SK-N-SH (cell line): ENCODE results near the gene IZUMO4. TPM values are rescaled to one million over a fixed set of nuclear protein-coding genes. Genes with fewer than 3 reads are reported as not detected.

Source experiments
- CTCF ChIA-PET: fragments of 300-600, 350-600 bp; formaldehyde crosslinking; extraction: SDS; loops from one replicate; lab custom pipeline; 2021; lab: Yijun Ruan, JAX
- POLR2A ChIA-PET: fragments of 350-600 bp; sonication (Branson Sonifier 250); formaldehyde crosslinking; extraction: SDS; loops from one replicate; lab custom pipeline; 2020; ENCODE audit warnings: antibody characterized with exemption, inconsistent platforms; lab: Yijun Ruan, JAX
- DNase-seq: peaks from one replicate; pipeline ENCODE4 v3.0.0; 2012
- H2AFZ ChIP-seq: fragments of 200-600 bp; sonication (generic); 2 replicates; pipeline ENCODE4 v1.8.1; 2016; ENCODE audit warnings: antibody characterized with exemption, mild to moderate bottlenecking, low read depth
- H3F3A ChIP-seq: fragments of 200-600 bp; sonication (generic); replicated peaks from 2 replicates; pipeline ENCODE3; 2016; ENCODE audit warnings: antibody characterized with exemption, mild to moderate bottlenecking; ENCODE audit not compliant: insufficient read depth
- H3K27ac ChIP-seq, 2 experiments: fragments of 200-500 bp in 1 of 2; fragments of 200-600 bp in 1 of 2; sonication (Bioruptor generic) in 1 of 2; sonication (generic), shearing (Covaris generic) in 1 of 2; 2 replicates each; pipeline versions ENCODE4 v1.5.1 to v1.6.1; 2014 to 2016; ENCODE audit warnings: low read depth in 2 of 2, inconsistent platforms in 1 of 2, low read length in 1 of 2, mild to moderate bottlenecking in 1 of 2, mixed read lengths in 1 of 2
- H3K27me3 ChIP-seq: fragments of 200-600 bp; sonication (generic), shearing (Covaris generic); 2 replicates; pipeline ENCODE4 v1.6.1; 2016; ENCODE audit warnings: mixed run types; ENCODE audit not compliant: insufficient read depth
- H3K36me3 ChIP-seq, 2 experiments: fragments of 200-500 bp in 1 of 2; fragments of 200-600 bp in 1 of 2; sonication (Bioruptor generic) in 1 of 2; sonication (generic) in 1 of 2; replicated peaks in 1 of 2; 2 replicates each; pipeline versions ENCODE3 to v1.5.1; 2014 to 2016; ENCODE audit warnings: low read length in 1 of 2, mild to moderate bottlenecking in 1 of 2; ENCODE audit not compliant: insufficient read depth in 2 of 2, control insufficient read depth in 1 of 2
- H3K4me1 ChIP-seq, 2 experiments: fragments of 200-500 bp in 1 of 2; fragments of 200-600 bp in 1 of 2; sonication (Bioruptor generic) in 1 of 2; sonication (generic), shearing (Covaris generic) in 1 of 2; 2 replicates each; pipeline versions ENCODE4 v1.5.1 to v1.6.1; 2014 to 2016; ENCODE audit warnings: low read depth in 1 of 2, low read length in 1 of 2, mixed run types in 1 of 2; ENCODE audit not compliant: insufficient read depth in 2 of 2, control insufficient read depth in 1 of 2
- H3K4me2 ChIP-seq: fragments of 200-600 bp; sonication (generic), shearing (Covaris generic); 2 replicates; pipeline ENCODE4 v1.6.1; 2017; ENCODE audit warnings: mixed run types
- H3K4me3 ChIP-seq, 2 experiments: fragments of 200-500 bp in 1 of 2; fragments of 200-600 bp in 1 of 2; sonication (Bioruptor generic) in 1 of 2; sonication (generic), shearing (Covaris generic) in 1 of 2; 2 replicates each; pipeline versions ENCODE4 v1.5.1 to v1.8.1; 2014 to 2016; ENCODE audit warnings: low read depth in 2 of 2, inconsistent platforms in 1 of 2, low read length in 1 of 2, mild to moderate bottlenecking in 1 of 2, mixed read lengths in 1 of 2, moderate library complexity in 1 of 2
- H3K79me2 ChIP-seq: fragments of 200-600 bp; sonication (generic); 2 replicates; pipeline ENCODE4 v1.8.1; 2017; ENCODE audit warnings: mild to moderate bottlenecking; ENCODE audit not compliant: insufficient read depth
- H3K9ac ChIP-seq: fragments of 200-600 bp; sonication (generic); 2 replicates; pipeline ENCODE4 v1.6.1; 2017; ENCODE audit warnings: mixed run types
- H3K9me2 ChIP-seq: fragments of 200-600 bp; sonication (generic); 2 replicates; pipeline ENCODE4 v1.6.1; 2017; ENCODE audit warnings: mixed run types
- H3K9me3 ChIP-seq: fragments of 200-600 bp; sonication (generic); 2 replicates; pipeline ENCODE4 v1.6.1; 2017; ENCODE audit warnings: mixed run types, mild to moderate bottlenecking, moderate library complexity
- H4K20me1 ChIP-seq: fragments of 200-600 bp; sonication (generic); 2 replicates; pipeline ENCODE4 v1.6.1; 2017; ENCODE audit warnings: mild to moderate bottlenecking, mixed run types; ENCODE audit not compliant: insufficient read depth
- CHD2 ChIP-seq: fragments of 150-350 bp; IDR thresholded peaks from 2 replicates; pipeline ENCODE4 v1.6.1; 2018; ENCODE audit warnings: low read length; ENCODE audit not compliant: partially characterized antibody
- EP300 ChIP-seq, 2 experiments: IDR thresholded peaks; 2 replicates each; pipeline versions ENCODE4 v1.4.0 to v1.6.1; 2012; ENCODE audit warnings: borderline replicate concordance in 1 of 2, low read depth in 1 of 2, low read length in 1 of 2
- EZH2phosphoT487 ChIP-seq: fragments of 200-600 bp; sonication (generic); IDR thresholded peaks from 2 replicates; pipeline ENCODE4 v1.6.1; 2017; ENCODE audit warnings: low read depth, mixed run types, mild to moderate bottlenecking, antibody characterized with exemption, moderate library complexity, borderline replicate concordance
- FOXJ3 ChIP-seq: sonication (generic); formaldehyde crosslinking; IDR thresholded peaks from 2 replicates; pipeline ENCODE4 v1.5.1; 2020; ENCODE audit warnings: mild to moderate bottlenecking, missing genetic modification reagents
- FOXM1 ChIP-seq: IDR thresholded peaks from 2 replicates; pipeline ENCODE4 v1.4.0; 2012; ENCODE audit warnings: low read depth, mild to moderate bottlenecking
- GABPA ChIP-seq: IDR thresholded peaks from 2 replicates; pipeline ENCODE4 v1.4.0; 2012; ENCODE audit warnings: low read depth, mild to moderate bottlenecking
- GATA2 ChIP-seq: sonication (generic); formaldehyde crosslinking; IDR thresholded peaks from 2 replicates; pipeline ENCODE4 v1.5.0; 2020; ENCODE audit warnings: mild to moderate bottlenecking, missing genetic modification reagents
- MEF2A ChIP-seq: IDR thresholded peaks from 2 replicates; pipeline ENCODE4 v1.4.0; 2012; ENCODE audit warnings: low read depth, borderline replicate concordance
- NFIC ChIP-seq: IDR thresholded peaks from 2 replicates; pipeline ENCODE4 v1.4.0; 2012; ENCODE audit warnings: borderline replicate concordance
- NRF1 ChIP-seq: IDR thresholded peaks from 2 replicates; pipeline ENCODE4 v1.6.1; 2012; ENCODE audit warnings: low read depth, mild to moderate bottlenecking, low read length
- RFX5 ChIP-seq: IDR thresholded peaks from 2 replicates; pipeline ENCODE4 v1.6.1; 2012; ENCODE audit warnings: mild to moderate bottlenecking, improper control_type of control experiment, low read length
- TAF1 ChIP-seq: IDR thresholded peaks from 2 replicates; pipeline ENCODE4 v1.6.1; 2012; ENCODE audit warnings: low read depth, mild to moderate bottlenecking, low read length, moderate library complexity, borderline replicate concordance
- TEAD4 ChIP-seq: IDR thresholded peaks from 2 replicates; pipeline ENCODE4 v1.4.0; 2012; ENCODE audit warnings: mild to moderate bottlenecking, borderline replicate concordance; ENCODE audit not compliant: insufficient read depth
- USF2 ChIP-seq: fragments of 150-350 bp; IDR thresholded peaks from 2 replicates; pipeline ENCODE4 v1.6.1; 2017; ENCODE audit warnings: antibody characterized with exemption, low read length, low read depth, borderline replicate concordance
- YY1 ChIP-seq: IDR thresholded peaks from 2 replicates; pipeline ENCODE4 v1.4.0; 2012; ENCODE audit warnings: low read depth, mild to moderate bottlenecking
- WGBS: methylation state at CpG from one replicate; pipeline ENCODE4 v1.1.6; 2017; ENCODE audit warnings: low lambda C conversion rate; 5-methylcytosine and 5-hydroxymethylcytosine counted together
- polyA plus RNA-seq, 3 experiments: library from polyadenylated mRNA; depleted of rRNA; stranded (reverse); fragments of >200 nt; gene quantifications; 2 replicates each; pipeline ENCODE4 v1.2.3, GENCODE V29; 2012
- TF ChIP-seq, protein P1 (sequence below): fragments of 150-350 bp; IDR thresholded peaks from 2 replicates; pipeline ENCODE4 v1.6.1; 2016; ENCODE audit warnings: mild to moderate bottlenecking, low read depth, low read length
- TF ChIP-seq, protein P2 (sequence below): IDR thresholded peaks from 2 replicates; pipeline ENCODE4; 2012
- TF ChIP-seq, protein P3 (sequence below): IDR thresholded peaks from 2 replicates; pipeline ENCODE4 v1.4.0; 2012; ENCODE audit warnings: low read depth, borderline replicate concordance

Gene IZUMO4
- polyA plus RNA-seq, 1 of the 3 experiments (the other 2 are of a cell fraction), result 4.6 TPM

GRCh38 chr19:2113439-2114211 lies 16.9 kb downstream of the IZUMO4 start:
- 94% methylated on average over 12 of the region's 24 CpGs for WGBS
- no peaks in the 10 kb centered on the region for H3F3A ChIP-seq
- no peak overlapping the region for H3K4me2 ChIP-seq
- H3K9ac ChIP-seq, result no peak overlapping the region
- no peak overlapping the region for H3K4me3 ChIP-seq
- no peaks in the 10 kb centered on the region for H3K79me2 ChIP-seq
- no peaks in the 10 kb centered on the region for H3K9me3 ChIP-seq
- H3K36me3 ChIP-seq, result peaks cover 9 to 98% of the 10 kb centered on the region in 2 experiments
- no peak overlapping the region for H2AFZ ChIP-seq
- H3K27me3 ChIP-seq, result no peaks in the 10 kb centered on the region
- no peaks in the 10 kb centered on the region; the same call in 1 of the 2 replicates for H4K20me1 ChIP-seq
- no peak overlapping the region for H3K27ac ChIP-seq
- ChIA-PET CTCF (interaction anchor here (0.9 kb wide), 1 partner anchor 20 kb away, joined by 3 read pairs; no protein-coding TSS in a partner anchor), POLR2A (no interaction called here)
- H3K9me2 ChIP-seq, result no peaks in the 10 kb centered on the region
- no peak for DNase-seq
- no peaks in the 10 kb centered on the region for H3K4me1 ChIP-seq
- TF ChIP-seq GATA2 (CRISPR knock-in tag) (no peak), USF2 (no peak), NFIC (no peak), FOXJ3 (no peak), CHD2 (no peak), TAF1 (no peak), NRF1 (no peak)
- TF ChIP-seq, protein P1, sequence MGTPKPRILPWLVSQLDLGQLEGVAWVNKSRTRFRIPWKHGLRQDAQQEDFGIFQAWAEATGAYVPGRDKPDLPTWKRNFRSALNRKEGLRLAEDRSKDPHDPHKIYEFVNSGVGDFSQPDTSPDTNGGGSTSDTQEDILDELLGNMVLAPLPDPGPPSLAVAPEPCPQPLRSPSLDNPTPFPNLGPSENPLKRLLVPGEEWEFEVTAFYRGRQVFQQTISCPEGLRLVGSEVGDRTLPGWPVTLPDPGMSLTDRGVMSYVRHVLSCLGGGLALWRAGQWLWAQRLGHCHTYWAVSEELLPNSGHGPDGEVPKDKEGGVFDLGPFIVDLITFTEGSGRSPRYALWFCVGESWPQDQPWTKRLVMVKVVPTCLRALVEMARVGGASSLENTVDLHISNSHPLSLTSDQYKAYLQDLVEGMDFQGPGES, result no peak
- TF ChIP-seq, protein P2, sequence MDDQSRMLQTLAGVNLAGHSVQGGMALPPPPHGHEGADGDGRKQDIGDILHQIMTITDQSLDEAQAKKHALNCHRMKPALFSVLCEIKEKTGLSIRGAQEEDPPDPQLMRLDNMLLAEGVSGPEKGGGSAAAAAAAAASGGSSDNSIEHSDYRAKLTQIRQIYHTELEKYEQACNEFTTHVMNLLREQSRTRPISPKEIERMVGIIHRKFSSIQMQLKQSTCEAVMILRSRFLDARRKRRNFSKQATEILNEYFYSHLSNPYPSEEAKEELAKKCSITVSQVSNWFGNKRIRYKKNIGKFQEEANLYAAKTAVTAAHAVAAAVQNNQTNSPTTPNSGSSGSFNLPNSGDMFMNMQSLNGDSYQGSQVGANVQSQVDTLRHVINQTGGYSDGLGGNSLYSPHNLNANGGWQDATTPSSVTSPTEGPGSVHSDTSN, result no peak

- ChIA-PET POLR2A (no interaction called here), CTCF (interaction anchor here (0.9 kb wide), 1 partner anchor 20 kb away, joined by 3 read pairs; no protein-coding TSS in a partner anchor)
- Histone ChIP-seq H3K36me3 (peaks cover 9 to 95% of the 10 kb centered on the region in 2 experiments), H3F3A (no peaks in the 10 kb centered on the region), H4K20me1 (no peaks in the 10 kb centered on the region; the same call in 1 of the 2 replicates), H3K79me2 (no peaks in the 10 kb centered on the region), H3K4me1 (no peaks in the 10 kb centered on the region), H3K9ac (no peak overlapping the region), H3K27me3 (no peaks in the 10 kb centered on the region), H3K9me2 (no peaks in the 10 kb centered on the region), H2AFZ (no peak overlapping the region), H3K9me3 (no peaks in the 10 kb centered on the region), H3K27ac (no peak overlapping the region), H3K4me2 (no peak overlapping the region), H3K4me3 (no peak overlapping the region)
- TF ChIP-seq TEAD4 (no peak), EZH2phosphoT487 (no peak), GABPA (no peak), NFIC (no peak), MEF2A (no peak), EP300 (IDR thresholded peaks at IDR 0.05; ENCODE audit: borderline replicate concordance in 1 of 2, low read depth in 1 of 2, low read length in 1 of 2) (no peak), RFX5 (no peak), FOXM1 (no peak), YY1 (no peak)
- TF ChIP-seq, protein P3, sequence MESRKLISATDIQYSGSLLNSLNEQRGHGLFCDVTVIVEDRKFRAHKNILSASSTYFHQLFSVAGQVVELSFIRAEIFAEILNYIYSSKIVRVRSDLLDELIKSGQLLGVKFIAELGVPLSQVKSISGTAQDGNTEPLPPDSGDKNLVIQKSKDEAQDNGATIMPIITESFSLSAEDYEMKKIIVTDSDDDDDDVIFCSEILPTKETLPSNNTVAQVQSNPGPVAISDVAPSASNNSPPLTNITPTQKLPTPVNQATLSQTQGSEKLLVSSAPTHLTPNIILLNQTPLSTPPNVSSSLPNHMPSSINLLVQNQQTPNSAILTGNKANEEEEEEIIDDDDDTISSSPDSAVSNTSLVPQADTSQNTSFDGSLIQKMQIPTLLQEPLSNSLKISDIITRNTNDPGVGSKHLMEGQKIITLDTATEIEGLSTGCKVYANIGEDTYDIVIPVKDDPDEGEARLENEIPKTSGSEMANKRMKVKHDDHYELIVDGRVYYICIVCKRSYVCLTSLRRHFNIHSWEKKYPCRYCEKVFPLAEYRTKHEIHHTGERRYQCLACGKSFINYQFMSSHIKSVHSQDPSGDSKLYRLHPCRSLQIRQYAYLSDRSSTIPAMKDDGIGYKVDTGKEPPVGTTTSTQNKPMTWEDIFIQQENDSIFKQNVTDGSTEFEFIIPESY, result no peak
- WGBS, result 97% methylated on average over 6 of the region's 9 CpGs
- no peak for DNase-seq
Observed at GRCh38 chr19:2114218-2114617, 17.5 kb downstream of the IZUMO4 start.
